GM12878 (cell line): ENCODE data around the gene E2F7.

ENCODE experiments used
- BHLHE40 ChIP-seq, 2 experiments: fragments of 450-650 bp in 1 of 2; IDR thresholded peaks; 2 replicates each; pipeline ENCODE4 v1.6.1; 2011 to 2017; ENCODE audit warnings: low read depth in 2 of 2, borderline replicate concordance in 1 of 2, improper control_type of control experiment in 1 of 2, low read length in 1 of 2, mild to moderate bottlenecking in 1 of 2
- CHD1 ChIP-seq: IDR thresholded peaks from 2 replicates; pipeline ENCODE4 v1.6.1; 2012; ENCODE audit warnings: low read depth, low read length, improper control_type of control experiment
- E4F1 ChIP-seq: fragments of 450-650 bp; IDR thresholded peaks from 2 replicates; pipeline ENCODE4 v1.6.1; 2018; ENCODE audit warnings: borderline replicate concordance, mild to moderate bottlenecking; ENCODE audit not compliant: partially characterized antibody
- NFYB ChIP-seq: IDR thresholded peaks from 2 replicates; pipeline ENCODE4 v1.6.1; 2011; ENCODE audit warnings: low read depth, mild to moderate bottlenecking, low read length, improper control_type of control experiment, moderate library complexity; ENCODE audit not compliant: insufficient read depth
- NR2C2 ChIP-seq: IDR thresholded peaks from 2 replicates; pipeline ENCODE4 v1.6.1; 2011; ENCODE audit warnings: borderline replicate concordance, low read depth; ENCODE audit not compliant: control insufficient read depth, insufficient read length
- PBX3 ChIP-seq: IDR thresholded peaks from 2 replicates; pipeline ENCODE4 v1.6.1; 2011; ENCODE audit warnings: mild to moderate bottlenecking, low read depth, low read length, moderate library complexity; ENCODE audit not compliant: insufficient replicate concordance
- POLR2A ChIP-seq: IDR thresholded peaks from 2 replicates; pipeline ENCODE4 v1.6.1; 2011; ENCODE audit warnings: low read depth, mild to moderate bottlenecking, low read length
- RBBP5 ChIP-seq: fragments of 200-600 bp; sonication (generic); conservative IDR thresholded peaks from 2 replicates; pipeline ENCODE4 v1.6.1; 2016
- TARDBP ChIP-seq: IDR thresholded peaks from 2 replicates; pipeline ENCODE4 v1.6.1; 2016; ENCODE audit warnings: borderline replicate concordance
- TF ChIP-seq, protein P1 (sequence below), 3 experiments: IDR thresholded peaks in 2 of 3; conservative IDR thresholded peaks in 1 of 3; 2 replicates each; pipeline ENCODE4 v1.5.1; 2011; ENCODE audit warnings: low read depth in 3 of 3, low read length in 3 of 3, mild to moderate bottlenecking in 3 of 3, control low read depth in 2 of 3, moderate library complexity in 2 of 3, inconsistent platforms in 1 of 3, mixed read lengths in 1 of 3; ENCODE audit not compliant: control insufficient read depth in 2 of 3, insufficient read depth in 1 of 3; ENCODE audit errors: extremely low read depth in 1 of 3

DNA sequence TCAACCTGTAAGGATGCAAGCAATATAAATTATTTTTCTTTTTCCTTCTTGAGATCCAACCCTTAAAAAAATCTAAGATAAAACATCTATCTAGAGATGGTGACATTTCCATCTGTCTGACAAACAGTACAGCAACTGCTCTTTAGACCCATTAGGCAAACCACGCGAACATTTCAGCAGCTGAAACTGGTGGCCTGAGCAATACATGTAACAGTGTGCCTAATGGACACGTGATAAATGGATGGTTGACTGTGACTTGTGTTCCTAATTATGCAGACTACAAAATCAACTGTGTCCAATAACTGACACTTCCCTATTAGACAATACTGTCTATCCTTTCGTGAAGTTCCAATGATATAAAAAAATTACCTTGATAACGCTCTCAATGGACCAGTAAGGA lies 18.9 kb downstream of the E2F7 start:
- TF ChIP-seq, protein P1, sequence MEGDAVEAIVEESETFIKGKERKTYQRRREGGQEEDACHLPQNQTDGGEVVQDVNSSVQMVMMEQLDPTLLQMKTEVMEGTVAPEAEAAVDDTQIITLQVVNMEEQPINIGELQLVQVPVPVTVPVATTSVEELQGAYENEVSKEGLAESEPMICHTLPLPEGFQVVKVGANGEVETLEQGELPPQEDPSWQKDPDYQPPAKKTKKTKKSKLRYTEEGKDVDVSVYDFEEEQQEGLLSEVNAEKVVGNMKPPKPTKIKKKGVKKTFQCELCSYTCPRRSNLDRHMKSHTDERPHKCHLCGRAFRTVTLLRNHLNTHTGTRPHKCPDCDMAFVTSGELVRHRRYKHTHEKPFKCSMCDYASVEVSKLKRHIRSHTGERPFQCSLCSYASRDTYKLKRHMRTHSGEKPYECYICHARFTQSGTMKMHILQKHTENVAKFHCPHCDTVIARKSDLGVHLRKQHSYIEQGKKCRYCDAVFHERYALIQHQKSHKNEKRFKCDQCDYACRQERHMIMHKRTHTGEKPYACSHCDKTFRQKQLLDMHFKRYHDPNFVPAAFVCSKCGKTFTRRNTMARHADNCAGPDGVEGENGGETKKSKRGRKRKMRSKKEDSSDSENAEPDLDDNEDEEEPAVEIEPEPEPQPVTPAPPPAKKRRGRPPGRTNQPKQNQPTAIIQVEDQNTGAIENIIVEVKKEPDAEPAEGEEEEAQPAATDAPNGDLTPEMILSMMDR (IDR thresholded peaks at IDR 0.05 in 2 of 3, conservative IDR thresholded peaks at IDR 0.05 in 1 of 3; ENCODE audit: control insufficient read depth in 2 of 3, extremely low read depth in 1 of 3, insufficient read depth in 1 of 3, low read depth in 3 of 3, low read length in 3 of 3), result no peak
- no peak for TF ChIP-seq TARDBP
- no peak for TF ChIP-seq NR2C2
- TF ChIP-seq NFYB, result no peak
- no peak for TF ChIP-seq BHLHE40 (IDR thresholded peaks at IDR 0.05; ENCODE audit: borderline replicate concordance in 1 of 2, low read depth in 2 of 2, low read length in 1 of 2)
- TF ChIP-seq E4F1, result no peak
- no peak for TF ChIP-seq PBX3
- TF ChIP-seq RBBP5, result no peak
- no peak for TF ChIP-seq POLR2A
- TF ChIP-seq CHD1, result no peak
